CD4-positive, alpha-beta T cell (primary cell): Measurements from ENCODE around the gene KIAA1614. TPM values are rescaled to one million over a fixed set of nuclear protein-coding genes. Genes with fewer than 3 reads are reported as not detected.

Source experiments
- ATAC-seq: fragments of 200-7000 bp; cut with Tn5 transposase; one replicate; pipeline ENCODE4 v1.10.0; 2022; ENCODE audit warnings: mild to moderate bottlenecking; ENCODE audit not compliant: poor library complexity
- CTCF ChIA-PET: fragments of 350-600 bp; sonication (Branson Sonifier 250); formaldehyde crosslinking; loops from one replicate; lab custom pipeline; 2021; ENCODE audit warnings: antibody characterized with exemption, inconsistent platforms; lab: Charles Lee
- POLR2A ChIA-PET: fragments of 350-600 bp; sonication (Branson Sonifier 250); formaldehyde crosslinking; loops from one replicate; lab custom pipeline; 2021; ENCODE audit warnings: antibody characterized with exemption, inconsistent platforms; lab: Charles Lee
- DNase-seq, 14 experiments: peaks; one replicate each; pipeline ENCODE4 v3.0.0-alpha.2; 2013 to 2020; ENCODE audit warnings: mixed read lengths in 2 of 14
- H3K27ac ChIP-seq, 2 donors: one replicate each; pipeline versions ENCODE4 v1.5.1 to v1.7.0; 2013; ENCODE audit warnings: low read length in 2 of 2, low read depth in 1 of 2, mild to moderate bottlenecking in 1 of 2
- H3K27me3 ChIP-seq, 2 experiments: 1 replicate in 1 of 2; 2 replicates in 1 of 2; pipeline versions ENCODE4 v1.6.1 to v1.7.0; 2013; ENCODE audit warnings: low read length in 2 of 2, control low read depth in 1 of 2, mild to moderate bottlenecking in 1 of 2, moderate library complexity in 1 of 2; ENCODE audit not compliant: insufficient read depth in 2 of 2, control insufficient read depth in 1 of 2
- H3K36me3 ChIP-seq: one replicate; pipeline ENCODE4 v1.6.1; 2013; ENCODE audit warnings: low read length, control low read depth; ENCODE audit not compliant: insufficient read depth
- H3K4me1 ChIP-seq: one replicate; pipeline ENCODE4 v1.6.1; 2013; ENCODE audit warnings: low read length, control low read depth; ENCODE audit not compliant: insufficient read depth
- H3K4me3 ChIP-seq: one replicate; pipeline ENCODE4 v1.5.1; 2013; ENCODE audit warnings: mild to moderate bottlenecking, low read length, moderate library complexity
- H3K9me3 ChIP-seq, 2 experiments: 1 replicate in 1 of 2; 2 replicates in 1 of 2; pipeline versions ENCODE4 v1.6.1 to v1.7.0; 2013; ENCODE audit warnings: low read length in 2 of 2, mild to moderate bottlenecking in 2 of 2, control low read depth in 1 of 2, moderate library complexity in 1 of 2; ENCODE audit not compliant: control insufficient read depth in 1 of 2, insufficient read depth in 1 of 2
- H3K27ac Mint-ChIP-seq: one replicate; pipeline ENCODE4 v1.8.0; 2020; ENCODE audit warnings: mixed read lengths
- H3K27me3 Mint-ChIP-seq: one replicate; pipeline ENCODE4 v1.8.0; 2021; ENCODE audit warnings: mixed read lengths
- H3K36me3 Mint-ChIP-seq: one replicate; pipeline ENCODE4 v1.8.0; 2021; ENCODE audit warnings: low read depth, mixed read lengths
- H3K4me1 Mint-ChIP-seq: one replicate; pipeline ENCODE4 v1.8.0; 2021; ENCODE audit warnings: low read depth, mixed read lengths
- H3K4me3 Mint-ChIP-seq: one replicate; pipeline ENCODE4 v1.8.0; 2020; ENCODE audit warnings: mild to moderate bottlenecking, mixed read lengths
- H3K9me3 Mint-ChIP-seq: one replicate; pipeline ENCODE4 v1.8.0; 2020; ENCODE audit warnings: mixed read lengths
- intact Hi-C, 2 experiments: fragments of 100-400 bp; cut with DNase I in 1 of 2; cut with micrococcal nuclease in 1 of 2; formaldehyde crosslinking; loops; one replicate each; pipeline versions ENCODE4 v1.15.1 to v1.9.0; 2023 to 2025; cut with DNase I, micrococcal nuclease
- total RNA-seq, 174 experiments: library from RNA in 2 of 174; stranded (reverse) in 2 of 174; gene quantifications; one replicate each; pipeline ENCODE4 v1.2.3 and lab custom pipeline; 2021 to 2026
- TF ChIP-seq, protein P1 (sequence below): fragments of 200-600 bp; IDR thresholded peaks from one replicate; pipeline ENCODE4 v1.8.0; 2022; ENCODE audit warnings: antibody characterized with exemption, mild to moderate bottlenecking

KIAA1614 gene
- total RNA-seq, 2 experiments from 2014 or later, result 0.14 to 0.20 TPM

DNA sequence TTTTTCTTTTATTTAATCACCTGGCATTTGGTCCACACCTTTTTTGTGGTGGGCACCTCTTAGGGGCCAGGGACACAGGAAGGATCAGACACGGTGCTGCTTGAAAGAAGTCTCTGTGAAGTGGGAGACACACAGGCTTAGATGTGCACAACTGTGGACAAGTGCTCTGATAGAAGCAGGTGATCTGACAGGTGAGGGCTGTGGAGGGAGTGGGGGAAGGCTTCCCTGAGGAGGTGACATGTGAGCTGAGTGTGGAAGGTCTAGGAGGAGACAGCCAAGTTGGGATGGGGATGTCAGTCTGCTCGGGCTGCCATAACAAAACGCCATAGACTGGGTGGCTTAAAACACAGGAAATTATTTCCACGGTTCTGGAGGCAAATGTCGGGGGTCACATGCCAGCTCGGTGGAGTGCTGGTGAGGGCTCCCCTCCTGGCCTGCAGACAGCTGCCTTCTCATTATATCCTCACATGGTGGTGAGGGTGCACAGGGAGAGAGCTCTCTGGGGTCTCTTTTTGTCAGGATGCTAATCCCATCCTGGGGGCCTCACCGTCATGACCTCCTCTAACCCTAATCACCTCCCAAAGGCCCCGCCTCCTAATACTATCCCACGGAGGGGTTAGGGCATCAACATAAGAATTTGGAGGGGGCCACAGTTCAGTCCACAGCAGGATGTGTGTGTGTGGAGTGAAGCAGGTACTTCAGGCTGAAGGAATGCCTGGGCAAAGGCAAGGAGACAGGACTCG, 5.2 kb upstream of the KIAA1614 start:
- ATAC-seq, result no peak
- no peaks in the 10 kb centered on the region for H3K36me3 ChIP-seq
- peaks cover 7 to 16% of the 10 kb centered on the region in 2 experiments for H3K27me3 ChIP-seq
- H3K27me3 Mint-ChIP-seq, result peaks cover 43% of the 10 kb centered on the region
- no peak overlapping the region for H3K27ac Mint-ChIP-seq
- POLR2A ChIA-PET, result no interaction called here
- no peaks in the 10 kb centered on the region for H3K9me3 Mint-ChIP-seq
- CTCF ChIA-PET, result no interaction called here
- peaks cover 5% of the 10 kb centered on the region for H3K4me1 ChIP-seq
- intact Hi-C loops, result no loop called here
- no peak overlapping the region for H3K4me3 Mint-ChIP-seq
- no peaks in the 10 kb centered on the region for H3K36me3 Mint-ChIP-seq
- no peak overlapping the region for H3K4me3 ChIP-seq
- DNase-seq, result no peak
- H3K27ac ChIP-seq, result no peak overlapping the region
- H3K9me3 ChIP-seq, result peaks cover 0 to 9% of the 10 kb centered on the region in 2 experiments
- TF ChIP-seq, protein P1, sequence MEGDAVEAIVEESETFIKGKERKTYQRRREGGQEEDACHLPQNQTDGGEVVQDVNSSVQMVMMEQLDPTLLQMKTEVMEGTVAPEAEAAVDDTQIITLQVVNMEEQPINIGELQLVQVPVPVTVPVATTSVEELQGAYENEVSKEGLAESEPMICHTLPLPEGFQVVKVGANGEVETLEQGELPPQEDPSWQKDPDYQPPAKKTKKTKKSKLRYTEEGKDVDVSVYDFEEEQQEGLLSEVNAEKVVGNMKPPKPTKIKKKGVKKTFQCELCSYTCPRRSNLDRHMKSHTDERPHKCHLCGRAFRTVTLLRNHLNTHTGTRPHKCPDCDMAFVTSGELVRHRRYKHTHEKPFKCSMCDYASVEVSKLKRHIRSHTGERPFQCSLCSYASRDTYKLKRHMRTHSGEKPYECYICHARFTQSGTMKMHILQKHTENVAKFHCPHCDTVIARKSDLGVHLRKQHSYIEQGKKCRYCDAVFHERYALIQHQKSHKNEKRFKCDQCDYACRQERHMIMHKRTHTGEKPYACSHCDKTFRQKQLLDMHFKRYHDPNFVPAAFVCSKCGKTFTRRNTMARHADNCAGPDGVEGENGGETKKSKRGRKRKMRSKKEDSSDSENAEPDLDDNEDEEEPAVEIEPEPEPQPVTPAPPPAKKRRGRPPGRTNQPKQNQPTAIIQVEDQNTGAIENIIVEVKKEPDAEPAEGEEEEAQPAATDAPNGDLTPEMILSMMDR, result no peak
- no peaks in the 10 kb centered on the region for H3K4me1 Mint-ChIP-seq

DNA sequence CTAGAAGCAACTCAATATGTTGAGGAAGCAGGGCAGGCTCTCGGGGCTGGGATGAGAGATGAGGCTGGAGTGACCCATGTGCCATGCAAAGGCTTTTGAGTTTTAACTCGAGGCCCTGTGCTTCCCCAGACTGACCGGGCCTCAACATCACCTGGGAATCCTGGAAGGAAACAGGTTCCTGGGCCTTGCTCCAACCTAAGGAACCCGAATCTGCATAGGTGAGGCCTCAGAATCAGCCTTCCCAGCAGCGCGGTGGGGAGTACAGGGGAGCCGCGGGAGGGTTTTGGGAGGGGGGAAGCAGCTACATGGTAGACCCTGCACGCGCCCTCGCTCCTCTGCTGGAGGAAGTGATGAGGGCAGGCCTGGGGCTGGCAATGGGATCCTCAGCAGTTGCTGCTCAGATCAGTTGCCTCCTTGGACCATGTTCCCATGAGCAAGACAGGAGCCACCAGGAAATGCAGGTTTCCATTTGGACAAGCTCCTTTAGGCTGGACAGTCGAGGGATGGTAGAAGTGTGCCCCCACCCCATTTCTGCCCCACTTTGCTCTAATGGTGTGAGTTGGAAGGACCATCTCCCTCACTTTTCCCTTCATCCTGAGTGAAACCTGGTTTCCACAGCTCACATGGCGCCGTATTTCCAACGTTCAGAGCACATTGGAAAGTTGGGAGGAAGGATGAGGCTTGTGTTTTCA, 4.5 kb upstream of the KIAA1614 start:
- no peaks in the 10 kb centered on the region for H3K4me1 Mint-ChIP-seq
- H3K9me3 ChIP-seq, result peaks cover 0 to 9% of the 10 kb centered on the region in 2 experiments
- intact Hi-C loops, result no loop called here
- ChIA-PET CTCF (no interaction called here), POLR2A (no interaction called here)
- ATAC-seq (no peak), DNase-seq (no peak)
- TF ChIP-seq, protein P1, result no peak
- H3K4me1 ChIP-seq, result peaks cover 5% of the 10 kb centered on the region
- H3K9me3 Mint-ChIP-seq, result no peaks in the 10 kb centered on the region
- peaks cover 7 to 16% of the 10 kb centered on the region in 2 experiments for H3K27me3 ChIP-seq
- no peaks in the 10 kb centered on the region for H3K36me3 Mint-ChIP-seq
- H3K27me3 Mint-ChIP-seq, result peaks cover 43% of the 10 kb centered on the region
- H3K36me3 ChIP-seq, result no peaks in the 10 kb centered on the region
- H3K4me3 Mint-ChIP-seq, result no peak overlapping the region
- no peak overlapping the region for H3K27ac ChIP-seq
- H3K4me3 ChIP-seq, result no peak overlapping the region
- no peak overlapping the region for H3K27ac Mint-ChIP-seq

DNA sequence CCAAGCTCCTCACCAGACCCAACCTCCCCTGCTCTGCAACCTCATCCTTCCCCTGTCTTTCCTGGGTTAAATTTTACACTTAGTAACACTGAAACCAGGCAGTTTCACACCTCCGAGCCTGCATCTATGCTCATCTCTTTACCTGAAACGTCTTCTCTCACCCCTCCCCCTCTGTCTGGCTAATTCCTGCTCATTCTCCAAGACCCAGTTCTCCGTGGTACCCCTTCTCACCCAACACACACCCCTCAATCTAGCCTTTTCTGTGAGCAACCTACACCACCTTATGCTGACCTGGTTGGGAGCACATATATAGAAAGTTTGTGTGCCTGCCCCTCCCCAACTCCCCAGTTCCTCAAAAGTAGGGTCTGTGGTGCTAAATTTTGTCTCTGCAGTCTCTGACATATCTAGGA, 3.7 kb upstream of the KIAA1614 start:
- CTCF ChIA-PET, result no interaction called here
- TF ChIP-seq, protein P1, result no peak
- no peaks in the 10 kb centered on the region for H3K9me3 Mint-ChIP-seq
- Histone ChIP-seq H3K36me3 (no peaks in the 10 kb centered on the region), H3K4me3 (no peak overlapping the region), H3K9me3 (peaks cover 0 to 9% of the 10 kb centered on the region in 2 experiments), H3K4me1 (peaks cover 5% of the 10 kb centered on the region), H3K27ac (no peak overlapping the region), H3K27me3 (peaks cover 7 to 24% of the 10 kb centered on the region in 2 experiments)
- intact Hi-C loops, result no loop called here
- H3K36me3 Mint-ChIP-seq, result no peaks in the 10 kb centered on the region
- peaks cover 5% of the 10 kb centered on the region for H3K4me1 Mint-ChIP-seq
- POLR2A ChIA-PET, result no interaction called here
- H3K27me3 Mint-ChIP-seq, result peaks cover 50% of the 10 kb centered on the region
- no peak overlapping the region for H3K27ac Mint-ChIP-seq
- ATAC-seq (no peak), DNase-seq (no peak)
- H3K4me3 Mint-ChIP-seq, result no peak overlapping the region
